ENCODE results near the gene ATF7.

- TF ChIP-seq POLR2A (IDR thresholded peaks at IDR 0.05) (no peak), CTCF (IDR thresholded peaks at IDR 0.05) (peak in 2 of 4 experiments; percentile 14 to 15)
Observed at GRCh38 chr12:53481939-53482586, 144.1 kb downstream of the ATF7 start.
